Heart right ventricle (tissue), 16 donors: ENCODE data around the gene SCP2D1. TPM values are rescaled to one million over a fixed set of nuclear protein-coding genes. Genes with fewer than 3 reads are reported as not detected.

Source experiments
- ATAC-seq, 8 donors: fragments of 200-7000 bp; cut with Tn5 transposase; one replicate each; pipeline ENCODE4 v1.9.1; 2020; ENCODE audit warnings: mild to moderate bottlenecking in 8 of 8, moderate library complexity in 8 of 8, moderate number of reproducible peaks in 1 of 8
- DNase-seq, 2 donors: peaks; one replicate each; pipeline ENCODE4 v3.0.0-alpha.2; 2020
- H3K27ac ChIP-seq, 10 donors: fragments of 200-600 bp; sonication (generic) in 2 of 10; one replicate each; pipeline versions ENCODE4 v1.5.0 to v1.8.0; 2020 to 2022; ENCODE audit warnings: mild to moderate bottlenecking in 3 of 10
- H3K27me3 ChIP-seq, 7 donors: fragments of 200-600 bp; one replicate each; pipeline ENCODE4 v1.8.0; 2021 to 2022; ENCODE audit warnings: mild to moderate bottlenecking in 2 of 7
- H3K36me3 ChIP-seq, 9 donors: fragments of 200-600 bp; sonication (generic) in 1 of 9; one replicate each; pipeline versions ENCODE4 v1.5.0 to v1.8.0; 2020 to 2022; ENCODE audit warnings: mild to moderate bottlenecking in 2 of 9
- H3K4me1 ChIP-seq, 9 donors: fragments of 200-600 bp; sonication (generic) in 1 of 9; one replicate each; pipeline versions ENCODE4 v1.5.0 to v1.8.0; 2020 to 2022; ENCODE audit warnings: mild to moderate bottlenecking in 4 of 9
- H3K4me3 ChIP-seq, 10 donors: fragments of 200-600 bp; sonication (generic) in 2 of 10; one replicate each; pipeline versions ENCODE4 v1.5.0 to v1.8.0; 2020 to 2022; ENCODE audit warnings: mild to moderate bottlenecking in 7 of 10, moderate library complexity in 2 of 10
- H3K9me3 ChIP-seq, 11 donors: fragments of 200-600 bp in 10 of 11; sonication (generic) in 2 of 11; one replicate each; pipeline versions ENCODE4 v1.5.0 to v1.8.0; 2013 to 2022; ENCODE audit warnings: mild to moderate bottlenecking in 2 of 11, control low read depth in 1 of 11, moderate library complexity in 1 of 11
- WGBS, 2 donors: extraction: QIAGEN DNeasy Blood & Tissue Kit; methylation state at CpG; one replicate each; pipeline ENCODE4 v1.1.7; 2013; ENCODE audit warnings: inconsistent platforms in 1 of 2; 5-methylcytosine and 5-hydroxymethylcytosine counted together
- intact Hi-C, 10 donors: fragments of 100-400 bp; cut with DNase I; formaldehyde crosslinking; loops; one replicate each; pipeline versions ENCODE4 v1.11.1 to v1.14.2; 2022
- polyA plus RNA-seq, 2 donors: library from polyadenylated mRNA; stranded (reverse); fragments of 200-250 nt; gene quantifications; one replicate each; pipeline ENCODE4 v1.2.3, GENCODE V29; 2013
- total RNA-seq, 10 donors: library from RNA; stranded (reverse); fragmentation: NEBNext Ultra II Directional in 3 of 10; extraction: Animal tissue kit (Norgen Biotek cat#: 25700) in 3 of 10; gene quantifications; one replicate each; pipeline versions ENCODE4 v1.2.1 to v1.2.4, GENCODE V29; 2021 to 2023
- TF ChIP-seq, protein P1 (sequence below), 9 donors: fragments of 200-600 bp; sonication (generic) in 2 of 9; IDR thresholded peaks; one replicate each; pipeline versions ENCODE4 v1.5.0 to v1.8.0; 2021 to 2022; ENCODE audit warnings: antibody characterized with exemption in 9 of 9, mild to moderate bottlenecking in 5 of 9, moderate library complexity in 1 of 9
- donor health status: Arrhythmogenic right ventricular cardiomyopathy.
- donor health status: ischemic (EF 13 %, LVEDD 7.1; RV severe dilation, severe dysfunction).
- donor health status: healthy with polysubstance abuse.
- donor health status: DM: no; HTN: yes; CAD: no.
- donor health status: DM: no; HTN: no; CAD: no.
- donor health status: ischemic (EF 25% LVEDD 6.9; RV normal size, moderate dysfunction).
- donor health status: ischemic (EF 25% LVEDD 5.7; RV mildly dilated, moderate dysfunction).
- donor health status: healthy.
- donor health status: DM: yes; HTN: yes; CAD: no.
- donor health status: Ischemic cardiomyopathy.
- donor health status: ischemic (EF 35%, LVEDD 5.7; RV mildly dilated, moderate dysfunction).
- donor health status: nonischemic (EF 11% LVEDD 7.7; RV severe dilation, severe dysfunction).
- donor health status: DM: yes; HTN: yes; CAD: no.
- donor health status: PGD.
- donor health status: ischemic (EF 29% LVEDD 5.4; RV normal size, mild dysfunction).
- donor health status: nonischemic (EF 23%, LVEDD 6.1; RV moderate dilation, normal function).

SCP2D1 gene
- total and polyA plus RNA-seq, 12 donors: 0.45 TPM; not detected in 11

DNA sequence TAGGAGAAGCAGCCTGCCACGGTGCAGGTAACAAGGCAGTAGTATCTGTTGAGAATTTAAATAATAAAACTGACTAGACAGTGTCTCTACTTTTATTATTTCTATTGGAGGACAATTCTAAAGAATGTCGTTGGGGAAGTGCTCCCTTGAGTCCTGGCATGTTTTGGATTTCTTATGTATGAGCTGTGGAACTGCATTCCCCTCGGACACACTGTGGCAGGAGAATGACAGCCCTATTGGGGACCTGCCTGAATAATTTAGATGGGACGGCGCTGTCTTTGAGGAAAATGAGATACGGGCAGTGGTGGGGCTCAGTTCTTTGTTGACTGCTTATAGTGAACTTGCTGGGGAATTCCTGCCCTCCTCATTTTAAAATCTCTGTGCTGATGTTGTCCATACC lies 2.4 kb upstream of the SCP2D1 start:
- Histone ChIP-seq H3K36me3 (no peaks in the 10 kb centered on the region), H3K4me3 (no peak overlapping the region), H3K9me3 (no peaks in the 10 kb centered on the region), H3K27ac (no peak overlapping the region), H3K4me1 (no peaks in the 10 kb centered on the region), H3K27me3 (no peaks in the 10 kb centered on the region)
- ATAC-seq: no peak
- WGBS, 2 donors: 66 to 79% methylated on average over 6 of the region's 6 CpGs
- TF ChIP-seq, protein P1, sequence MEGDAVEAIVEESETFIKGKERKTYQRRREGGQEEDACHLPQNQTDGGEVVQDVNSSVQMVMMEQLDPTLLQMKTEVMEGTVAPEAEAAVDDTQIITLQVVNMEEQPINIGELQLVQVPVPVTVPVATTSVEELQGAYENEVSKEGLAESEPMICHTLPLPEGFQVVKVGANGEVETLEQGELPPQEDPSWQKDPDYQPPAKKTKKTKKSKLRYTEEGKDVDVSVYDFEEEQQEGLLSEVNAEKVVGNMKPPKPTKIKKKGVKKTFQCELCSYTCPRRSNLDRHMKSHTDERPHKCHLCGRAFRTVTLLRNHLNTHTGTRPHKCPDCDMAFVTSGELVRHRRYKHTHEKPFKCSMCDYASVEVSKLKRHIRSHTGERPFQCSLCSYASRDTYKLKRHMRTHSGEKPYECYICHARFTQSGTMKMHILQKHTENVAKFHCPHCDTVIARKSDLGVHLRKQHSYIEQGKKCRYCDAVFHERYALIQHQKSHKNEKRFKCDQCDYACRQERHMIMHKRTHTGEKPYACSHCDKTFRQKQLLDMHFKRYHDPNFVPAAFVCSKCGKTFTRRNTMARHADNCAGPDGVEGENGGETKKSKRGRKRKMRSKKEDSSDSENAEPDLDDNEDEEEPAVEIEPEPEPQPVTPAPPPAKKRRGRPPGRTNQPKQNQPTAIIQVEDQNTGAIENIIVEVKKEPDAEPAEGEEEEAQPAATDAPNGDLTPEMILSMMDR (IDR thresholded peaks at IDR 0.05): no peak
- intact Hi-C loops: no loop called here
- DNase-seq: no peak

DNA sequence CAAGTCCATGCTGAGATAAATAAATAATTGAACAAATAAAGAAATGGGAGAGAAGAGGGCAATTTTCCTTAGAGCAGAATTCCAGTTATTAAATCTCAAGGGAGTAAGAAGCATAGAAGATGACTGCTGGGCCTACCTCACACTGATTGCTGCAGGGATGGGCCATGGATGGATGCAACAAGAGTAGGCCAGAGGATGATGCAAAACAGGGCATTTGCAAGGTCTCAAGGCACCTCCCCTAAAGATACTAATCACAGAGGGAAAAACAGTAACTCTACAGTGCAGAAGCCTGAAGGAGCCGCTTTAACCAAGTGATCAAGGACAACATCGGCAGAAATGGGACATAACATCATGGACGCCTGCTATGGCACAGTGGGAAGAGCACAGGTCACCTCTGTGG lies 1.7 kb upstream of the SCP2D1 start:
- TF ChIP-seq, protein P1 (IDR thresholded peaks at IDR 0.05): no peak
- Histone ChIP-seq H3K27ac (no peak overlapping the region), H3K4me3 (no peak overlapping the region), H3K9me3 (no peaks in the 10 kb centered on the region), H3K27me3 (no peaks in the 10 kb centered on the region), H3K36me3 (no peaks in the 10 kb centered on the region), H3K4me1 (no peaks in the 10 kb centered on the region)
- DNase-seq (no peak), ATAC-seq (no peak)
- intact Hi-C loops: no loop called here
- WGBS, 2 donors: 90 to 92% methylated on average over 3 of the region's 3 CpGs

DNA sequence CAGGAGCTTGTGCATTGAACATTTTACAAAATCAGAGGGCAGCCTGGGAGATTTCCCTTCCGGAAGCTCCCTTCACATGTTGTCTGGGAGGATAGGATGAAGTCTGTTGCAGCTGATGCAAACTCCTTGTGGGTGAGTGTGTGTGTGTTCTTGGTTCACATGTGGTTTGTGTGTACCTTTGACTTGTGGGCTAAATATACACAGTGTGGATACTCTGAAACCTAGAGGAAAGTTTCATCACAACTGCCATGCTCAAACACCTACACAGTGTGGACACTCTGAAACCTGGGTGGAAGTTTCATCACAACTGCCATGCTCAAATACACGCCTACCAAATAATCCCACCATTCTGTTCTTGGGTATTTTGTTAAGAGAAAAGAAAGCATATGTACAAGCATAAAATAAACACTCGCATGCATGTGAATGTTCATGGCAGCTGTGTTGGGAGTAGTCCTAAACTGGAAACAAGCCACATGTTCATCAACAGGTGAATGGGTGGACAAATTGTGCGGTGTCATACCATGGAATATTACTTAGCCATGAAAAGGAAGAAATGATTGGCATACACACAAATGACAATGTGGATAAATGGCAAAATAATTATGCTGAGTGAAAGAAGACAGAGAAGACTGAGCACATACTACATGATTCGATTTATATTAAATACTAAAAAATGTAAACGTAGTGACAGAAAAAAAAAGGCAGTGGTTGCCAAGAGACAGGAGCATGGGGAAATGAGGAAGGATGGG lies 1.8 kb downstream of the SCP2D1 start:
- DNase-seq (no peak), ATAC-seq (no peak)
- Histone ChIP-seq H3K4me3 (no peak overlapping the region), H3K27ac (no peak overlapping the region), H3K27me3 (no peaks in the 10 kb centered on the region), H3K4me1 (no peaks in the 10 kb centered on the region), H3K36me3 (no peaks in the 10 kb centered on the region), H3K9me3 (peaks cover 0 to 11% (median 2%) of the 10 kb centered on the region in 11 donors)
- TF ChIP-seq, protein P1 (IDR thresholded peaks at IDR 0.05): no peak
- intact Hi-C loops: no loop called here
- WGBS, 2 donors: 89 to 92% methylated on average over 6 of the region's 6 CpGs

DNA sequence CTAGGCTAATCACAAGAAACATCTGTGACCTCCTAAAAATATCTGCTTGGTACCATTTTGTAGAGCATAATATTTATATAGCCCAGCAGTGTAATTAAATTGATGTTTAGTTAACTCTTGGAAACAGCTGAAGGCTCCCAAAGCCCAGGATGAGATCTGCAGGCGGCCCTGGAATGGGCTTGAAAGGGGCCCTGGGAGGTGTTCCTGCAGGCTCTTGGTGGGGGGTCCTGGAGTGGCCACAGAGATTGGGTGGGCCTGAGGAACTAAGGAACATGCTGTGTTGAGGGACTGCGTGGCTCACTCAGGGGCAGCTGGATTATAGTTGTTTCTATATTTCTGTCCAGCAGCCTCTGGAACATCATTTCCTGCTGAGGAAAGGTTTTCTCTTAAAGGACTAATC lies 9.2 kb downstream of the SCP2D1 start:
- no peaks in the 10 kb centered on the region for H3K27me3 ChIP-seq
- H3K27ac ChIP-seq: no peak overlapping the region
- 68 to 70% methylated on average over 2 of the region's 2 CpGs for WGBS, 2 donors
- TF ChIP-seq, protein P1 (IDR thresholded peaks at IDR 0.05): no peak
- no peak overlapping the region for H3K4me3 ChIP-seq
- intact Hi-C loops: no loop called here
- H3K9me3 ChIP-seq: peaks cover 0 to 11% (median 2%) of the 10 kb centered on the region in 11 donors
- H3K4me1 ChIP-seq: no peaks in the 10 kb centered on the region
- DNase-seq (no peak), ATAC-seq (no peak)
- H3K36me3 ChIP-seq: no peaks in the 10 kb centered on the region
